GM10248 (cell line): ENCODE results near the gene ADAMTS6.

Experiments
- CTCF ChIA-PET: fragments of 300-600 bp; sonication (Branson Sonifier 250); formaldehyde crosslinking; extraction: SDS; loops from one replicate; lab custom pipeline; 2021; ENCODE audit warnings: antibody characterized with exemption; lab: Yijun Ruan, JAX
- POLR2A ChIA-PET: fragments of 350-650 bp; sonication (Branson Sonifier 250); formaldehyde crosslinking; extraction: SDS; loops from one replicate; lab custom pipeline; 2020; ENCODE audit warnings: antibody characterized with exemption; lab: Yijun Ruan, JAX
- DNase-seq: peaks from one replicate; pipeline ENCODE4 v3.0.0; 2012; ENCODE audit errors: extremely low spot score
- CTCF ChIP-seq: IDR thresholded peaks from 2 replicates; pipeline ENCODE4 v1.5.1; 2012; ENCODE audit warnings: mild to moderate bottlenecking, low read depth; ENCODE audit errors: extremely low read depth, missing control alignments, control extremely low read depth

Gene ADAMTS6

GRCh38 chr5:65423623-65424022, 58.1 kb downstream of the ADAMTS6 start:
- no peak for DNase-seq
- CTCF ChIA-PET = interaction anchor here (1.4 kb wide), 1 partner anchor 8 kb away, joined by 3 read pairs; no protein-coding TSS in a partner anchor
- POLR2A ChIA-PET = no interaction called here
- no peak for TF ChIP-seq CTCF

- TF ChIP-seq CTCF = no peak
- no peak for DNase-seq
- CTCF ChIA-PET = no interaction called here
- POLR2A ChIA-PET = no interaction called here
These were observed 63.1 kb downstream of the ADAMTS6 start for GRCh38 chr5:65418661-65419060.

GRCh38 chr5:65413822-65414221, 67.9 kb downstream of the ADAMTS6 start:
- CTCF ChIA-PET = no interaction called here
- no peak for TF ChIP-seq CTCF
- POLR2A ChIA-PET = no interaction called here
- no peak for DNase-seq

- ChIA-PET POLR2A (no interaction called here), CTCF (no interaction called here)
- no peak for DNase-seq
- TF ChIP-seq CTCF = no peak
These were observed 68.9 kb downstream of the ADAMTS6 start for GRCh38 chr5:65412842-65413241.

GRCh38 chr5:65411356-65411755, 70.4 kb downstream of the ADAMTS6 start:
- TF ChIP-seq CTCF = no peak
- ChIA-PET CTCF (no interaction called here), POLR2A (no interaction called here)
- DNase-seq = no peak

GRCh38 chr5:65395526-65396155, 86.1 kb downstream of the ADAMTS6 start:
- CTCF ChIA-PET = no interaction called here
- no peak for DNase-seq
- TF ChIP-seq CTCF = no peak
- POLR2A ChIA-PET = no interaction called here

GRCh38 chr5:65394087-65394486, 87.6 kb downstream of the ADAMTS6 start:
- no peak for TF ChIP-seq CTCF
- ChIA-PET POLR2A (no interaction called here), CTCF (interaction anchor here (1.2 to 1.5 kb wide), 2 partner anchors 12 to 294 kb away, joined by 3 to 5 read pairs; no protein-coding TSS in a partner anchor)
- no peak for DNase-seq
